H1 (cell line): ENCODE measurements around the gene ZC3H8. TPM values are rescaled to one million over a fixed set of nuclear protein-coding genes. Genes with fewer than 3 reads are reported as not detected.
A peak's percentile ranks its signal among the peaks of the same experiment; 100 is the strongest.

ENCODE experiments used
- CTCF ChIA-PET: fragments of 300-600 bp; sonication (Branson Sonifier 250); formaldehyde crosslinking; loops from one replicate; lab custom pipeline; 2021; ENCODE audit not compliant: partially characterized antibody; lab: Charles Lee
- POLR2A ChIA-PET: fragments of 300-600 bp; sonication (Branson Sonifier 250); formaldehyde crosslinking; loops from one replicate; lab custom pipeline; 2021; ENCODE audit warnings: inconsistent platforms; ENCODE audit not compliant: partially characterized antibody; lab: Charles Lee
- DNase-seq, 2 experiments: peaks; one replicate each; pipeline versions ENCODE4 v3.0.0 to v3.0.0-alpha.2; 2010 to 2022; ENCODE audit warnings: low spot score in 2 of 2, low read depth in 1 of 2, mixed read lengths in 1 of 2
- FAIRE-seq: peaks from 2 replicates; lab custom pipeline; 2011; peaks lifted over from hg19 to GRCh38; lab: Jason Lieb, UNC
- H2AFZ ChIP-seq: 2 replicates; pipeline ENCODE4 v1.8.1; 2012; ENCODE audit warnings: low read length, inconsistent platforms
- H2AK5ac ChIP-seq: 2 replicates; pipeline ENCODE4 v1.6.1; 2013; ENCODE audit warnings: low read depth, low read length
- H2BK120ac ChIP-seq: replicated peaks from 2 replicates; pipeline ENCODE3; 2013; ENCODE audit warnings: low read depth, low read length, inconsistent platforms
- H2BK12ac ChIP-seq: 2 replicates; pipeline ENCODE4 v1.6.1; 2013; ENCODE audit warnings: low read depth, low read length
- H2BK15ac ChIP-seq: 2 replicates; pipeline ENCODE4 v1.6.1; 2013; ENCODE audit warnings: low read length
- H2BK20ac ChIP-seq: 2 replicates; pipeline ENCODE4 v1.6.1; 2013; ENCODE audit warnings: low read length
- H2BK5ac ChIP-seq: 2 replicates; pipeline ENCODE4 v1.6.1; 2013; ENCODE audit warnings: low read depth, low read length
- H3K14ac ChIP-seq: 2 replicates; pipeline ENCODE4 v1.6.1; 2013; ENCODE audit warnings: inconsistent platforms; ENCODE audit not compliant: insufficient read length
- H3K18ac ChIP-seq: 2 replicates; pipeline ENCODE4 v1.6.1; 2013; ENCODE audit warnings: low read length; ENCODE audit errors: extremely low read depth
- H3K23ac ChIP-seq: 2 replicates; pipeline ENCODE4 v1.6.1; 2013; ENCODE audit warnings: inconsistent platforms; ENCODE audit not compliant: insufficient read length
- H3K23me2 ChIP-seq: 2 replicates; pipeline ENCODE4 v1.6.1; 2013; ENCODE audit warnings: low read depth, low read length
- H3K27ac ChIP-seq: 2 replicates; pipeline ENCODE4 v1.6.1; 2011; ENCODE audit warnings: low read depth, low read length, inconsistent platforms
- H3K27me3 ChIP-seq, 4 experiments: replicated peaks in 1 of 4; 1 replicate in 1 of 4; 2 replicates in 3 of 4; pipeline versions ENCODE4 v1.6.1 to v1.8.1; 2011 to 2013; ENCODE audit warnings: low read length in 3 of 4, mild to moderate bottlenecking in 3 of 4, inconsistent platforms in 2 of 4, mixed read lengths in 2 of 4, moderate library complexity in 1 of 4; ENCODE audit not compliant: control insufficient read depth in 3 of 4, insufficient read depth in 3 of 4; ENCODE audit errors: extremely low read depth in 1 of 4
- H3K36me3 ChIP-seq, 4 experiments: 2 replicates each; pipeline versions ENCODE4 v1.6.1 to v1.8.1; 2011 to 2013; ENCODE audit warnings: mild to moderate bottlenecking in 4 of 4, low read length in 3 of 4, moderate library complexity in 2 of 4, control low read depth in 1 of 4, inconsistent platforms in 1 of 4; ENCODE audit not compliant: insufficient read depth in 4 of 4, control insufficient read depth in 2 of 4
- H3K4ac ChIP-seq: replicated peaks from 2 replicates; pipeline ENCODE3; 2013; ENCODE audit warnings: low read length, low read depth, mixed read lengths, inconsistent platforms; ENCODE audit not compliant: insufficient read length
- H3K4me1 ChIP-seq, 4 experiments: replicated peaks in 1 of 4; 1 replicate in 1 of 4; 2 replicates in 3 of 4; pipeline versions ENCODE4 v1.6.1 to v1.8.1; 2011 to 2013; ENCODE audit warnings: low read length in 3 of 4, inconsistent platforms in 2 of 4, mixed read lengths in 1 of 4; ENCODE audit not compliant: insufficient read depth in 4 of 4, control insufficient read depth in 3 of 4
- H3K4me2 ChIP-seq, 2 experiments: 2 replicates each; pipeline versions ENCODE4 v1.6.1 to v1.8.1; 2011 to 2013; ENCODE audit warnings: low read depth in 2 of 2, low read length in 2 of 2, control low read depth in 1 of 2, inconsistent platforms in 1 of 2, mild to moderate bottlenecking in 1 of 2; ENCODE audit not compliant: insufficient read depth in 1 of 2
- H3K4me3 ChIP-seq, 4 experiments: fragments of 200-600, 300-600 bp in 1 of 4; sonication (generic), shearing (Covaris generic), sonication (Bioruptor Twin) in 1 of 4; 2 replicates each; pipeline versions ENCODE4 v1.5.1 to v1.8.1; 2011 to 2016; ENCODE audit warnings: low read length in 4 of 4, low read depth in 3 of 4, control low read depth in 2 of 4, inconsistent platforms in 2 of 4, mild to moderate bottlenecking in 2 of 4, mixed read lengths in 1 of 4, moderate library complexity in 1 of 4; ENCODE audit not compliant: insufficient read depth in 2 of 4; ENCODE audit errors: extremely low read depth in 1 of 4
- H3K56ac ChIP-seq: replicated peaks from 2 replicates; pipeline ENCODE3; 2013; ENCODE audit warnings: low read depth, mild to moderate bottlenecking, mixed read lengths, low read length, inconsistent platforms; ENCODE audit not compliant: insufficient read length
- H3K79me1 ChIP-seq: 2 replicates; pipeline ENCODE4 v1.6.1; 2013; ENCODE audit warnings: low read depth, low read length, control low read depth
- H3K79me2 ChIP-seq, 2 experiments: 2 replicates each; pipeline versions ENCODE4 v1.6.1 to v1.8.1; 2012 to 2013; ENCODE audit warnings: low read length in 2 of 2, mild to moderate bottlenecking in 2 of 2, inconsistent platforms in 1 of 2; ENCODE audit not compliant: insufficient read depth in 2 of 2, control insufficient read depth in 1 of 2
- H3K9ac ChIP-seq, 4 experiments: replicated peaks in 1 of 4; 1 replicate in 1 of 4; 2 replicates in 3 of 4; pipeline versions ENCODE4 v1.6.1 to v1.8.1; 2011 to 2013; ENCODE audit warnings: low read depth in 3 of 4, low read length in 3 of 4, control low read depth in 2 of 4, mild to moderate bottlenecking in 2 of 4, moderate library complexity in 2 of 4, inconsistent platforms in 1 of 4; ENCODE audit errors: extremely low read depth in 1 of 4
- H3K9me3 ChIP-seq, 2 experiments: 2 replicates each; pipeline versions ENCODE4 v1.6.1 to v1.8.1; 2012 to 2013; ENCODE audit warnings: mild to moderate bottlenecking in 2 of 2, moderate library complexity in 2 of 2, control low read depth in 1 of 2, inconsistent platforms in 1 of 2, low read depth in 1 of 2, low read length in 1 of 2, mixed read lengths in 1 of 2; ENCODE audit not compliant: insufficient read depth in 2 of 2
- H4K20me1 ChIP-seq, 2 experiments: replicated peaks in 1 of 2; 2 replicates each; pipeline versions ENCODE3 to v1.8.1; 2011 to 2013; ENCODE audit warnings: inconsistent platforms in 2 of 2, low read length in 2 of 2, mild to moderate bottlenecking in 1 of 2; ENCODE audit not compliant: insufficient read depth in 2 of 2, control insufficient read depth in 1 of 2
- H4K5ac ChIP-seq: 2 replicates; pipeline ENCODE4 v1.6.1; 2013; ENCODE audit warnings: low read length, low read depth, mixed read lengths, inconsistent platforms; ENCODE audit not compliant: insufficient read length
- H4K8ac ChIP-seq: 2 replicates; pipeline ENCODE4 v1.8.0; 2013; ENCODE audit warnings: mild to moderate bottlenecking, moderate library complexity, low read length, inconsistent platforms; ENCODE audit not compliant: insufficient read depth; ENCODE audit errors: extremely low read depth
- H4K91ac ChIP-seq: replicated peaks from 2 replicates; pipeline ENCODE3; 2013; ENCODE audit warnings: low read length, mixed read lengths, inconsistent platforms; ENCODE audit not compliant: insufficient read length
- HDAC2 ChIP-seq, 2 experiments: fragments of 300-600 bp in 1 of 2; sonication (generic) in 1 of 2; IDR thresholded peaks; 2 replicates each; pipeline ENCODE4 v1.6.1; 2011 to 2012; ENCODE audit warnings: low read depth in 2 of 2, low read length in 2 of 2, mild to moderate bottlenecking in 2 of 2, moderate library complexity in 2 of 2, borderline replicate concordance in 1 of 2, inconsistent platforms in 1 of 2
- WGBS, 2 experiments: shearing (Covaris generic) in 1 of 2; methylation state at CpG; one replicate each; pipeline versions ENCODE4 v1.1.6 to v1.1.7; 2013 to 2015; ENCODE audit warnings: low lambda C conversion rate in 2 of 2, mixed read lengths in 2 of 2, inconsistent platforms in 1 of 2, low coverage in 1 of 2, missing lambda C conversion rate in 1 of 2; ENCODE audit not compliant: insufficient replicate concordance in 2 of 2, insufficient coverage in 1 of 2, insufficient read length in 1 of 2; ENCODE audit errors: extremely low coverage in 1 of 2, missing lambda C conversion rate in 1 of 2; 5-methylcytosine and 5-hydroxymethylcytosine counted together
- polyA plus RNA-seq, 7 experiments: library from polyadenylated mRNA; depleted of rRNA in 3 of 7; stranded (reverse) in 5 of 7; unstranded in 2 of 7; fragments of >200 nt in 5 of 7; fragments of 200-250 nt in 2 of 7; gene quantifications; 1 replicate in 5 of 7; 2 replicates in 1 of 7; 4 replicates in 1 of 7; pipeline versions ENCODE4 v1.2.1 to v1.2.3, GENCODE V29; 2011 to 2013; ENCODE audit warnings: missing spikeins in 2 of 7, mixed read lengths in 2 of 7
- total RNA-seq: library from RNA; stranded (reverse); fragmentation: NEBNext Ultra II Directional; extraction: Animal tissue kit (Norgen Biotek cat#: 25700); gene quantifications from 2 replicates; pipeline ENCODE4 v1.2.1, GENCODE V29; 2021

ZC3H8 gene
- total and polyA plus RNA-seq, 2 of the 8 experiments (the other 6 are each of a cell fraction or from before 2014, with no cell fraction given), result 1.9 to 7.1 TPM

- no peak overlapping the region for H2BK120ac ChIP-seq
- H4K20me1 ChIP-seq, result no peaks in the 10 kb centered on the region
- no peak overlapping the region for H3K27ac ChIP-seq
- no peak overlapping the region for H3K56ac ChIP-seq
- no peaks in the 10 kb centered on the region for H3K79me2 ChIP-seq
- no peak overlapping the region for H2BK15ac ChIP-seq
- H3K4me1 ChIP-seq, result no peaks in the 10 kb centered on the region
- no peak overlapping the region for H4K91ac ChIP-seq
- H3K27me3 ChIP-seq, result no peaks in the 10 kb centered on the region
- no peak overlapping the region for H2BK20ac ChIP-seq
- H4K8ac ChIP-seq, result no peak overlapping the region
- H3K18ac ChIP-seq, result no peak overlapping the region
- CTCF ChIA-PET, result interaction anchor here (0.9 to 1.5 kb wide), 3 partner anchors 12 to 19 kb away, joined by 3 to 4 read pairs (median 3); no protein-coding TSS in a partner anchor
- no peak overlapping the region for H2BK12ac ChIP-seq
- H3K36me3 ChIP-seq, result no peaks in the 10 kb centered on the region
- H3K9me3 ChIP-seq, result peaks cover 5 to 9% of the 10 kb centered on the region in 2 experiments; a peak in 1 of 4 replicates
- POLR2A ChIA-PET, result no interaction called here
- H3K9ac ChIP-seq, result no peak overlapping the region
- no peak overlapping the region for H3K23ac ChIP-seq
- H2AFZ ChIP-seq, result no peak overlapping the region
- no peaks in the 10 kb centered on the region for H3K23me2 ChIP-seq
- no peak overlapping the region for H2BK5ac ChIP-seq
- no peak overlapping the region for H3K4me3 ChIP-seq
- DNase-seq (no peak), FAIRE-seq (peak; percentile 7)
- WGBS, 2 experiments, result 84% methylated on average over 2 of the region's 2 CpGs; no CpG with 5 or more reads in 1 of the 2 experiments
- H3K4ac ChIP-seq, result no peak overlapping the region
- TF ChIP-seq HDAC2 (IDR thresholded peaks at IDR 0.05; ENCODE audit: borderline replicate concordance in 1 of 2, low read depth in 2 of 2, low read length in 2 of 2), result no peak
- no peak overlapping the region for H3K4me2 ChIP-seq
- no peak overlapping the region for H2AK5ac ChIP-seq
- H4K5ac ChIP-seq, result no peak overlapping the region
- no peaks in the 10 kb centered on the region for H3K79me1 ChIP-seq
- H3K14ac ChIP-seq, result no peak overlapping the region
These were observed 50.4 kb downstream of the ZC3H8 start for GRCh38 chr2:112204411-112204810.
